ENCODE measurements around the gene AHCYL2. TPM values are rescaled to one million over a fixed set of nuclear protein-coding genes. Genes with fewer than 3 reads are reported as not detected.

Gene AHCYL2
- total RNA-seq, 1 experiment from 2014 or later = 23.2 TPM

GRCh38 chr7:129362496-129362895 lies 137.7 kb downstream of the AHCYL2 start:
- Histone ChIP-seq H3K27me3 (ENCODE audit: insufficient read depth, low read length) (no peaks in the 10 kb centered on the region), H4K91ac (ENCODE audit: insufficient read length, low read depth, low read length) (no peak overlapping the region), H3T11ph (ENCODE audit: low read length) (no peak overlapping the region), H3K9ac (ENCODE audit: extremely low read depth, insufficient read length, low read length) (no peak overlapping the region), H2BK5ac (ENCODE audit: insufficient read length, low read length) (no peak overlapping the region), H2BK20ac (ENCODE audit: low read depth, low read length, poor library complexity, severe bottlenecking) (no peak overlapping the region), H4K5ac (ENCODE audit: insufficient read length, low read depth, low read length) (no peak overlapping the region), H2AK5ac (ENCODE audit: insufficient read length, low read length) (no peak overlapping the region), H3K4ac (ENCODE audit: low read depth, low read length) (no peak overlapping the region), H3K23me2 (ENCODE audit: insufficient read length, low read depth, low read length, poor library complexity, severe bottlenecking) (no peaks in the 10 kb centered on the region), H3K23ac (ENCODE audit: insufficient read length, low read depth, low read length) (no peak overlapping the region), H4K8ac (replicated peaks; ENCODE audit: insufficient read length, low read depth, low read length) (no peak overlapping the region), H3K56ac (ENCODE audit: insufficient read length, low read depth, low read length) (no peak overlapping the region), H3K18ac (ENCODE audit: insufficient read length, low read depth, low read length) (no peak overlapping the region), H4K20me1 (ENCODE audit: control insufficient read depth, insufficient read depth, insufficient read length) (peaks cover 2% of the 10 kb centered on the region), H3K4me2 (ENCODE audit: insufficient read depth, insufficient read length, low read length) (no peak overlapping the region), H2BK12ac (ENCODE audit: insufficient read length, low read depth, low read length) (no peak overlapping the region), H2AFZ (ENCODE audit: low read length) (no peak overlapping the region), H3K14ac (ENCODE audit: insufficient read depth, low read length) (no peak overlapping the region), H3K27ac (ENCODE audit: insufficient read length, low read depth, low read length) (no peak overlapping the region), H3K9me3 (ENCODE audit: control insufficient read depth, low read depth, low read length) (no peaks in the 10 kb centered on the region), H3K4me1 (ENCODE audit: insufficient read depth, low read length) (no peaks in the 10 kb centered on the region), H2BK15ac (ENCODE audit: low read depth, low read length) (no peak overlapping the region), H3K79me1 (ENCODE audit: insufficient read depth, low read depth, low read length, poor library complexity, severe bottlenecking) (no peaks in the 10 kb centered on the region), H3K79me2 (ENCODE audit: insufficient read depth, low read length) (no peaks in the 10 kb centered on the region), H2BK120ac (ENCODE audit: low read depth, low read length, poor library complexity, severe bottlenecking) (no peak overlapping the region)
- TF ChIP-seq CTCF (conservative IDR thresholded peaks at IDR 0.05) = no peak
- peaks cover 0 to 4% of the 10 kb centered on the region in 2 experiments; a peak in 1 of 4 replicates for H3K4me1 Mint-ChIP-seq
- no peak for DNase-seq
- no peaks in the 10 kb centered on the region for H3K27me3 Mint-ChIP-seq (ENCODE audit: low read depth)
- H3K36me3 Mint-ChIP-seq (ENCODE audit: insufficient read depth in 1 of 3, low read depth in 3 of 3) = no peaks in the 10 kb centered on the region
- H3K27ac Mint-ChIP-seq = no peak overlapping the region
- H3K9me3 Mint-ChIP-seq = no peaks in the 10 kb centered on the region
- H3K4me3 Mint-ChIP-seq = no peak overlapping the region

Measured in H9 (cell line).